H1 (cell line): ENCODE measurements around the gene CHMP4B. TPM values are rescaled to one million over a fixed set of nuclear protein-coding genes. Genes with fewer than 3 reads are reported as not detected.

Source experiments
- CHD2 ChIP-seq: IDR thresholded peaks from 2 replicates; pipeline ENCODE4 v1.6.1; 2012; ENCODE audit warnings: low read length, improper control_type of control experiment
- KDM5A ChIP-seq: fragments of 200-600 bp; IDR thresholded peaks from 2 replicates; pipeline ENCODE4 v1.7.1; 2012; ENCODE audit warnings: mild to moderate bottlenecking, low read length, inconsistent platforms, mixed read lengths
- NRF1 ChIP-seq: IDR thresholded peaks from 2 replicates; pipeline ENCODE4 v1.6.1; 2011; ENCODE audit warnings: mild to moderate bottlenecking, low read depth, low read length, improper control_type of control experiment
- SUZ12 ChIP-seq: fragments of 200-600 bp; sonication (generic); IDR thresholded peaks from 2 replicates; pipeline ENCODE4 v1.6.1; 2012; ENCODE audit warnings: mild to moderate bottlenecking, inconsistent platforms, low read length, moderate library complexity, mixed read lengths
- polyA plus RNA-seq, 7 experiments: library from polyadenylated mRNA; depleted of rRNA in 3 of 7; stranded (reverse) in 5 of 7; unstranded in 2 of 7; fragments of >200 nt in 5 of 7; fragments of 200-250 nt in 2 of 7; gene quantifications; 1 replicate in 5 of 7; 2 replicates in 1 of 7; 4 replicates in 1 of 7; pipeline versions ENCODE4 v1.2.1 to v1.2.3, GENCODE V29; 2011 to 2013; ENCODE audit warnings: missing spikeins in 2 of 7, mixed read lengths in 2 of 7
- total RNA-seq: library from RNA; stranded (reverse); fragmentation: NEBNext Ultra II Directional; extraction: Animal tissue kit (Norgen Biotek cat#: 25700); gene quantifications from 2 replicates; pipeline ENCODE4 v1.2.1, GENCODE V29; 2021

The CHMP4B gene
- total and polyA plus RNA-seq, 2 of the 8 experiments (the other 6 are each of a cell fraction or from before 2014, with no cell fraction given), result 38.6 to 66.3 TPM

DNA sequence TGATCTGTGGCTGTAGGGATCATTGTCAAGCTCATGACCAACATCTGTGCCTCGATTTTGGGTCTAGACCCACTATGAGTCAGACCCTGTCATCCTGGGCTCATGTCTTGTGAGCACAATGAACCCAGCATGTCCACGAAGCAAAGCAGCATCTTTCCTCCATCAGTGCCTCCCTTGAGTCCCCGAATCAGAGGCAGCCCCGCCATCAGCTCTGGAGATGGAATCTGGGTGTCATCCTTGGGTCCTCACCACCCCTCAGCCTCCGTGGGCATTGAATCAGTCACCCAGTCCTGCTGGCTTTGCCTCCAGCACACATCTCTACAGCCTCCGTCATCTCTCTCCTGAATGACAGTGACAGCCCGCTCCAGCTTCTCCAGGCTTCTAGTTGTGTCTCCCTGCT lies 56.9 kb downstream of the CHMP4B start (continued):
- TF ChIP-seq KDM5A (no peak), NRF1 (no peak), CHD2 (no peak), SUZ12 (no peak)
- TF ChIP-seq, all 59 proteins: peak for 0
